ENCODE results near the gene CFAP57.

Gene CFAP57

DNA sequence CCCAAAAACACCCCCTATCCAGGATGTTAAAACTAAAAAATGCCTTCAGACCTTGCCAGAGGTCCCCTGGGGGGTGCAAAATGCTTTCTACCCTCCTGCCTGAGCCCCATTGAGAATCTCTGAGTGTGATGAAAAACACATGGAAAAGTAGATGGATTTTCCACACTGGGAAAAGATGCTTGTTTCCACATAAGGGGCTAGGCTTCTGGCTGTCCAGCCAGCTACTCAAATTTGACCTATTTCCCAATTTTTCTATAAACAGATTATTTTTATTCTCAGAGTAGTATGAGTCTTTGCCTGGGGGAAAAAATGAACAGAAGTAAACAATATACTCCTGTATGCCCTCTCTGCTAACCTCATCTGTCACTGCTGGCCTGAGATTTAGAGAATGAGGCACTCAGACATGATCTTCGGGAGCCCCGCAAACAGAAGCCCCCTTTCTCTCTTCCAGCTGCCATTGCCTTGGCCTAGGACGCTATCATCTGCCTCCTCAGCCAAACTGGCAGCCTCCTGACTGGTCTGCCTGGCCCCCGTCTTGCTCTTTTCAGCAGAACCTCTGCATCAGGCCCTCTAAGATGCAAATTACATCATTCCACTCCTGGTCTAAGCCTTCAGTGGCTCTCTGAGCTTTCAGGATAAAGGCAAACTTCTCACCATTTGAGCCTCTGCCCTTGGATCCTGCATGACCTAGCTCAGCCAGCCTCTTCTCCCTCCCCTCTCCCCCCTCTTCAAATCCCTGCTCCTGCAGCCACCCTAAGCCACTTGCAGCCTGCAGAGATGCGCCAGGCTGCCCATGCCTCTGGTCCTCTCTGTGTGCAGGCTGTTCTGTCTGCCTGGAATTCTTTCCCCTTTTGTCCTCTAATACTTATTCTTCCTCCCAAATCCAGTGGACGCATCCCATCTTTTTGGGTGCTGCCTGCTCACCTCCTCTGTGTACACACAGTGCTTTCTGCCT is 58.0 kb downstream of the CFAP57 start:
- no peak for DNase-seq

DNA sequence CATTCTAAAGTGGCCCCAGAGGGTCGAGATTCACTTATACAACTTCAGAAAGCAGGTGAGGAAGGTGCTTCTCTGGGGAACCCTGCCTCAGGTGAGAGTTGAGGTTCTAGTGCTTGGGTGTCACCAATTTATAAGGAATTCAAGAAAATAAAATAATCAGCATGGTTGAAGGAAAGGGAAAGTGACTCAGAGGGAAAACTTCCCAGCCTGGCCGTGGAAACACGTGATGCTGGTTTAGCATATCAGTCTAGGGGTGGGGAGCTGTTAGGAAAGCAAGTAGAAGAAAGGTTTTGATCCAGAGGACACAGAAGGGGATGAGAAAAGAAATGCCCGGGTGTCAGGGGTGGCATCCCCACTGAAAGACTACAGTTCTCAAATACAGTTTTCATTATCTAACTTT is 59.9 kb downstream of the CFAP57 start:
- DNase-seq: no peak

DNA sequence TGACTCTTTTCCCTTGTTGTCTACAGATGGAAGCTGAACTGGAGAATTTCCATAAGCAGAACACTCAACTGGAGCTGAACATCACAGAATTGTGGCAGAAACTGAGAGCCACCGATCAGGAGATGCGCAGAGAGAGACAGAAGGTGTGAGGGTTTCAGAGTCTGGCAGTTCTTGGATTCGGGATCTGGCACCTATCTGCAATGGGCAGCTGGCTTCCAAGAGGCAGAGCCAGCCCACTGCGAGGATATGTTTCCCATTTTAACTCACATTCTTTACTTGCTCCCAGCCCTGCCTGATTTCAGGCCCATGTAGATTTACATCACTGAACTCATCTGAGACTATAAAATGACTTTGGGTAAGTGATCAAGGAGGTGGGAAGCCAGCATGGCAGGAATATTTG is 60.4 kb downstream of the CFAP57 start:
- DNase-seq: no peak

DNA sequence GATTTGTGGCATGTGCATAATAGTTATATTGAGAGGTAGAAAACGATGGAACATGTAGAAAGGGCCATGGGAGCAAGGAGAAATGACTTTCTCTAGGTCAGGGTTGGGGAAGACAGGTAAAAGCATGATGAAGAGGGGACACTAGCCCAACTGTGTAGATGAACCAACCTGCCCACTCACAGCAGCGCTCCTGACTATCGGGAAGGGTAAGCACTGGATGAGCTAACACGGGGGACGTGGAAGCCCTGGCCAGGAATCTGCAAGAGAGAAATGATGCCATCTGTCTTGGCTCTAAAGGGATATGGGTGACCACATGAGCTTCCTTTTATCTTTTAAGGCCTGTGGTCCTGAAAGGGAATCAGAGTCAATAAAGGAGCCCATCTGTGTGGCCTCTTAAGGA is 61.5 kb downstream of the CFAP57 start:
- no peak for DNase-seq

DNA sequence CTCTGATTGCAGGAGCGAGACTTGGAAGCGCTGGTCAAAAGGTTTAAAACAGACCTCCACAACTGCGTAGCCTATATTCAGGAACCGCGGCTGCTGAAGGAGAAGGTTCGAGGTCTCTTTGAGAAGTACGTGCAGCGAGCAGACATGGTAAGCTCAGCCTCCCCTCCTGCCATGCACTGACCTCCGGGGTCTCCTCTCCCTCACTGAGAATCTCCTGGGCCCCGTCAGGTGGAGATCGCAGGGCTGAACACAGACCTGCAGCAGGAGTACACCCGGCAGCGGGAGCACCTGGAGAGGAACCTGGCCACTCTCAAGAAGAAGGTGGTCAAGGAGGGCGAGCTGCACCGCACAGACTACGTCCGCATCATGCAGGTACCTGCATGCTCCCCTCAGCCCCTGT is 62.1 kb downstream of the CFAP57 start:
- DNase-seq: no peak

DNA sequence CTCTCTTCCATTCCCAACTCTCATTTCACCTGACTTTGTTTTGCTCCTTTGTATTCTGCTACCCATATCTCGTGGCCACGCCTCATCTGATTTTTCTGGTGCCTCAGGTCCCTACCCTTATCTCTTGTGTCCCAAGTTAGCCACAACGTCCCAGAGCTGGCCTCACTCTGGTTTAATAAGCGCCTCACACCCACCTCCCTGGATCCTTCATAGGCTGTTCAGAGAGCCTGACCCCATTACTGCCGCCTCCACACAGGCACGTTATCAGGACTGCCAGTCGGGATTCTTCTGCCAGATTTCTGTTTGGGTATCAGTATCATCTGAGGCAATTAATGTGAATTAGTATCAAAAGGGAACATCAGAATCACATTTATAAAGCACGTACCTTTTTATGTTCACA is 62.9 kb downstream of the CFAP57 start:
- no peak for DNase-seq

DNA sequence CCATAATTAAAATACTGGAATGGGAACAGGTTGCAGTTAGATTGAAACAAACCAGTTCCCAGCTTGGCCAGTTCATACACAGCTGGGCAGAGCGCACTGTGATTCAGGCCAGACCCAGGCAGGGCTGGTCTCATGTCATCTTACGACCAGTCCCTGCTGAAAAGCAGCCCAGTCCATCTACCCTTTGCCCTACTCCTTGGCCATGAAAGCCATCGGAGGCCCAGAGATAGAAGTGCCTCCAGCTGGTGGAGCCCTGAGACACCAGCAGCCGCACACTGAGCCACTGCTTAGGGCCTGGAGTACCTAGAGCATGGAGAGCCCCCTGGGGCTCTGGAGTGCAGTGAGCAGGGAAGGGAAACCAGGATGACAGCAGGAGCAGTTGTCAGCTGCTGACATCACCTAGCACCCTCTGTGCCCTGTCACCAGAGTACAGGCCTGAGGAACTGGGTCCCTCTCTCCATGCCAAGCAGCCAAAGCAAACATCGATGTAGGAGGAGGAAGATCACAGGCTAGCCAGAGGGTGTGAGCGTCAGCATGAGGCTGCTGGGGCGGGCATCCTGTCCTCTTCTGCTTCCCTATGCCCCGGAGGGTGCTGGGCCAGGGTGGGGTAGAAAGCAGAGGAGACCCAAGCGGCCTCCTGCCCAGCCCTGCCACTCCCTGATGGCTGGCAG is 63.5 kb downstream of the CFAP57 start:
- DNase-seq: no peak

DNA sequence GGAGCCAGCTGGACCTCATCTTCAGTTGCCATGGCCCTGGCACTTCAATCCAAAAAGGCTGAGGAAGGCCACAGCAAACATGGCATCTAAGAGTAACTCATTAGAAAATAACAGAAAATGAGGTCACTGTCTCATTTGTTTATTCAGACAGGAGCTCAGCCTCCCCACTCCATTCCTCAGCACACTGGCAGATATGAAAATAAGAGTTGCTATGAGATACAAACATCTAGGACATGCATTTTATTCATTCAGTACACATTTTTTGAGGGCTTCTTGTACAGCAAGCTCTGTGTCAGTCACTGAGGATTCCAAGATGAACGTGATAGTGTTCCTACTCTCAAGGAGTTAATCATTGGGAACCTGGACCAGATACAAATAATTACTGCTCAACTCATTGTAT is 65.0 kb downstream of the CFAP57 start:
- no peak for DNase-seq

DNA sequence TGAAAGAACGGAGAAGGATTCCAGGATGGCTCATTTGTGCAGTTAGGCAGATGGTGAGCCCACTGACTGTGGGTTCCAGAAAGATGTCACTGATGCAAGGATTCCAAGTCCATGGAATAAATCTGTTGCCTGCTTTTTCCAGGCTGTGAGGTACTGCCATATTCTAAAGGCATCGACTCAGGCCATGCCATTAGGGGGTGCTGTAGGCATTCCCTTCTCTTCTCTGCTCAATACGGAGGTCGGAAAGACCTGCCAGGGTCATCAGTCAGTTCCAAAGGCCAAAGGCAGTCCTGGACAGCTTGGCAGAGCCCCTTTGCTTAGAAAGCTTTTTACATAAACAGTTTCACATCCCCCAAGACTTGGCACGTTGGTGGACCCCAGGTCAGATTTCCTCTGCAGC is 66.0 kb downstream of the CFAP57 start:
- DNase-seq: no peak

DNA sequence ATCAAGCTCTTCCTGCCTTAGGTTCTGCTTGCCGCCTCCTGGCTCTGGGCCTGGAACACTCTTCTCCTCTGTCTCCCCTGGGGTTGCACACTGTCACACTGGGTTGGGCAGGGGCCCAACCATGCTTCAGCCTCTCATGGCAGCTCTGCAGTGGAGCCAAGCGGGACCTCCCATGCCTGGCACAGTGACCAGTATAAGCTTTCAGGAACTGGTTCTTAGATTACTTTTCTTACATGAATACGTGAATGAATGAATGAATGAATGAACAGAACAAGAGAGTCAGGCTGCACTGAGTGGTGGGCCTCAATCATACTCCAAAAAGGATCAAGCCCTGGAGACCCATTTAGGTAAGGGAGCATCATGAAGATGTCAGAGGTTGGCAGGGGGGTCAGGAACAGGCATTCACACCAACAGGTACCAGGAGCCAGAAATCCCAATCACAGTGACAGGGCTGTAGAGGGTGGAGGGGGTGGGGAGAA is 66.9 kb downstream of the CFAP57 start:
- no peak for DNase-seq

DNA sequence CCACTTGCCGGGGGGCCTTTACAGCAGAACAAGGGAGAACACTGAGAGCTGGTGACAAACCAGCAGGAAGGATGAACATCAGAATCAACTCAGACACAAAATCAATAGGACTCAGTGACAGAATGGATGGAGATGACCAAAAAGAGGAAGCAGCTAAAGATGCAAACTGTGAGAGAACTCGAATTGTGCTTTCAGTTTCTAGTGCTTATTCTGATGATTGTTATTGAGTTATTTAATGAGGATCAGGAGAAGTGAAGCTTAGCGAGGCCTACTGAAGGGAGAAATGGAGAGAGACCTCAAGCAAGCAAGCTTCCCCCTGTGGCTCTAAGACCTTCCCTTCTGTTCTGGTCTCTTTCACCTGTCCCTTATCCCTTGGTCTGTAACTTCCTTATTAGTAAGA is 67.4 kb downstream of the CFAP57 start:
- DNase-seq: no peak

DNA sequence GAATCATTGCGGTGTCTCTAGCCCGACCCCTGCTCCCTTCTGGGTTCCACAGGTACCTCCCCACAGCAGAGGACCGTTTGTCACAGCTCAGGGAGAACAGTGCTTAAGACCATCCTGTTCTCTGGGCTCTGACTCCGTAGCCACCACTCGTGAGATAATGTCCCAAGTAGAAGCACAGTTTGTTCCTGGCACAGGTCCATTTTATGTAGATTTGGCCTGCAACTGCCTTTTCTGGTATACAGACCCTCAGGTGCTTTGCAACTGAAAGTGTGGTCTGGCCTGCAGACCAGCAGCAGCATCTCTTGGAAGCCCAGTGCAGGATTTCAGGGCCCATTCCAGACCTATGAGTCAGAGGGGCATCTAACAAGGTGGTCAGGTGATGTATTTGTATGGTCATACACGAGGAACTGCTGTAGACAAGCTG is 69.3 kb downstream of the CFAP57 start:
- DNase-seq: no peak

DNA sequence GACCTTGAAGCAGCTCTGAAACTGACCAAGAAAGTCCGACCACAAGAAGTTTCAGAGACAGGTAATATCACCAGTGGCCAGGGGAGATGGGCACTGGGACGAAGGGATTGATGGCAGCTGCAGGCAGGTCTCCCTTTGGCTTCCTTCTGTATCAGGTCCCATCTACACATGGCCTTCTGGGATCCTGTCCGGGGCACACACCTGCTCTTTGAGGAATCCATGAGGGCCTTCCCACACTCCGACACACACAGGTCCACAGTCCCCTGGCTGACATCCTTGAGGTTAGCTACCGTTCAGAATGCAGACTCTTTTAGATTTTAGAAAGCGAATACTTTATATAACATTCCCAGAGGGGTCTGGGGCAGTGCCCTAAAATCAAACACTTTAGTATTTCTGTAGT is 71.2 kb downstream of the CFAP57 start:
- DNase-seq: no peak

DNA sequence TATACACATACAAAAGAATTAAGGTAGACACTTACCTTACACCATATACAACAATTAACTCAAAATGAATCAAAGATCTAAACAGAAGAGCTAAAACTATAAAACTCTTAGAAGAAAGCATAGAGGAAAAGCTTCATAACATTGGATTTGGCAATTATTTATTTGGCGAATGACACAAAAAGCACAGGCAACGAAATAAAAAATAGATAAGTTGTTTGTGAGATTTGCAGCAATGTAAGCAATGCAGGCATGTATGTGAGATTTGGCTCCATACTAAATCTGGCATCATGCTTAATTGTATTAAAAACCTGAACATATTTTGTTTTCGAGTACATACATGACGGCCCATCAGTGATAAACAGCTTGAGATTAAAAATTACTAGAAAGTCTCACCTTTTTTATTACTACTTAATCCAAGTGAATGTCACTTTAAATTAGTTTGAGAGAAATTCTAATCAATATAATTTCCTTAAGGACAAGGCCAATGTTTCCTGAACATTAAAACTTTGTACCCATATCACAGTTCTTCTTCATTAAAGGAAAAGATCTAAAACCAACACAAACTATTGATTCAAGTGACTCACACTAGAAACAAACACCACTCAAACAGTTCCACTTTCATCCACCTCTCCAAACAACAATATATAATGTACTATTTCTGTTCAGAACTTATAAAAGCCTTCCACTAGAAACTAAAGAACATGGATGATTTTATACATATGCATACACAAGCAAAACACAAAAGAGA is 74.5 kb downstream of the CFAP57 start:
- DNase-seq: no peak

DNA sequence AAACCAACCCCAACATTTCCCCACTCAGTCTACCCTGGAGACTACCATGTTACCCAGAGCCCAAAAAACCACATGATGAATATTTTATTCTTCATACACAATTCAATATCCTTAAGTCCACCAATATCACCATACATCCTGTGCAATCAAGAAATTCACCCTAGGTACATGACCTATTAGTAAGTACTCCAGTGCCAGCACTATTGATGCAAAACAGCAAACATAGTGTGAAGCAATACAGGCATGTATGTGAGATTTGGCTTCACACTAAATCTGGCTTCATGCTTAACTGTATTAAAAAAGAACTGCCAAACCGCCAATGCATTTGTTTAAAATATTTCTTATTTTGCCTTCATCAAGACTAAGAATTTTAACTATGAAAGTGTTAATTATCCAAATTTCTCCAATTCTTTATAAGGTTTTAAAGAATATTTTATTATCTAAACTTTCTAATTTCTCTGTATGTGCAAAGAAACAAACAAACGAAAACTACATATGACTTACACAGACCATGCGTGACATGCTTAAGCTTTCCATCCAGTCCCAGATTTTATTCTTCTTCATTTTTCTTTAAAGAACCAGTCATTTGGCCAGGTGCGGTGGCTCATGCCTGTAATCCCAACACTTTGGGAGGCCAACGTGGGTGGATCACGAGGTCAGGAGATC is 75.3 kb downstream of the CFAP57 start:
- DNase-seq: no peak

DNA sequence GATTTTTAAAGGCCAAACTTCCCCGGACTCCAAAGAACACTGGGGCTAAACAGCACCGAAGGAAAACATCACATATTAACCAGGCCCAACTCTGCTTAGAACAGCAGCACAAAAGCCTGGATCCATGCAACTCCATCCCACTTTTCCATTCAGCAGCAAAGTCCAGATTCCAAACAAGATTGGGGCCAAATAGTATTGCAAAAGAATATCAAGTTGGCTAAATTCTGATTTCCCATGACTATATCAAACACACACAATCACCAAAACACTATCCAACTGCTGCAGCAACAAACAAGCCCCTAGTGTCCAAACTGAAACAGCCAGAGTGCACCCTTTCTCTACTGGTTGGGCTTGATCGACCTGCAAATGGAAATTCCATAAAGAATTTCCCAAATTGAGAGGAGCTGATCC is 78.2 kb downstream of the CFAP57 start:
- no peak for DNase-seq

DNA sequence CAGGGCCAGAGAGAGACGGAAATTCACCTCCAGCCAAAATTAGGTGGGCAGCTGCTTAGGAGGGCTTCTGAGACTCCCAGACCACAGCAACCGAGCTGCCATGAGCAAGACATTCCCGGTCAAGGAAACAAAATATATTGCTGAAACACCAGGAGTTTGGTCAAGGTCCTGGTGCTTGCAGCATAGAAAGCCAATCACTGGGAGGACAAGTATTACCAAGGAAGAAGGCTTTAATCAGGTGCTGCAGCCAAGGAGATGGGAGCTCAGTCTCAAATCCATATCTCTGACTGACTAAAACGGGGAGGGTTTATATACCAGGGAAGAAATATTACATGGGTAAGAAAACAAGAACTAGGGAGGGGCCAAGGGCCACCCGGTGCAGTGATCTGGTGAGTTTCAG is 78.9 kb downstream of the CFAP57 start:
- DNase-seq: no peak

DNA sequence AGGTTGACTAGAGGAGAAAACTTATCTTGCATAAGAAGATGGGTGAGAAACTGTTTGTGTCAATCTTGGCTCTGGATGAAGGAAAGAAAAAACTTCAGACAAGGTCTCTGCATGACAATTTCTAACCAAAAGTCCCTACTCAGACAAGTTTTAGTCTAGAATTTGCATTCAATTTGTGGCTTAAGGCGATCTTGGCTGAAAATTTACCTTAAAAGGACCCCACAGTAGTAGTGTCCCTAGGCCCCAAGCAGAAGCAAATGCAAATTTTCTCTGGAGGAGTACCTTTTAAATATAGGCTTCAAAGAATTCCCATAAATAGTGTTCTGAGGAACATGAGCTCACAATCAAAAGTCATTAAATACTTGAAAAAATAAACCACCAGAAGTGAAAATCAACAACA is 80.1 kb downstream of the CFAP57 start:
- DNase-seq: no peak

DNA sequence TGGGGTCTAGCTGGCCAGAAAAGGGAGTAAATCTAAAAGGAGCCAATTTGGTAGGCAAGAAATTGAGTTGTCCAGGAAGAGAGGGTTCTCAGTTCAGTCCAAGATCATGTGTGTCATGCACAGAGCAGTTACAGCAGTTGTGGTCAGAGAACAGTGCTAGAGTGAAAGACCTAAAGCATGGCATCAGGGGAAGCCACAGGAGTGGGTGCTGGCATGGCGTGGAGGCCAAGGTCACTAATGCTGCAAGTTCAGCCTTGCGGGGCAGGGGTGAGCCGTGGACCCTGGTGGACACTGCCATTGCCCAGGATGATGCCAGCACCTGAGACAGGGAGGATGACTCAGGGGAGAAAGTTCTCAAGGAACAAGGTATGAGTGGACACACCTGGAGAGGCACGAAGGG is 81.0 kb downstream of the CFAP57 start:
- DNase-seq: no peak

DNA sequence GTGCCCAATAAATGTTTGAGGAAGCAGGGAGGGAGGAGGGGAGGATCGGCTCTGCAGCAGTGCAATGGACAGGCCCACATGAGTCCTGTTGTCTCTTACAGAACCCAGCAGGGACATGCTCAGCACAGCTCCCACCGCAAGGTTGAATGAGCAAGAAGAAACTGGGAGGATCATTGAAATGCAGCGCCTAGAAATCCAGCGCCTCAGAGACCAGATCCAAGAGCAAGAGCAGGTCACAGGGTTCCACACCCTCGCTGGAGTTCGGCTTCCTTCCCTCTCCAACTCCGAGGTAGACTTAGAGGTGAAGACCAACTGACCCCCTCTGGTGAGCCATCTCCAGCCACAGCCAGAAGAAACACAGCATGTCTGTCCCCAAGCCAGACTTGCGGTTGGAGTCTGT is 81.7 kb downstream of the CFAP57 start:
- DNase-seq: no peak

DNA sequence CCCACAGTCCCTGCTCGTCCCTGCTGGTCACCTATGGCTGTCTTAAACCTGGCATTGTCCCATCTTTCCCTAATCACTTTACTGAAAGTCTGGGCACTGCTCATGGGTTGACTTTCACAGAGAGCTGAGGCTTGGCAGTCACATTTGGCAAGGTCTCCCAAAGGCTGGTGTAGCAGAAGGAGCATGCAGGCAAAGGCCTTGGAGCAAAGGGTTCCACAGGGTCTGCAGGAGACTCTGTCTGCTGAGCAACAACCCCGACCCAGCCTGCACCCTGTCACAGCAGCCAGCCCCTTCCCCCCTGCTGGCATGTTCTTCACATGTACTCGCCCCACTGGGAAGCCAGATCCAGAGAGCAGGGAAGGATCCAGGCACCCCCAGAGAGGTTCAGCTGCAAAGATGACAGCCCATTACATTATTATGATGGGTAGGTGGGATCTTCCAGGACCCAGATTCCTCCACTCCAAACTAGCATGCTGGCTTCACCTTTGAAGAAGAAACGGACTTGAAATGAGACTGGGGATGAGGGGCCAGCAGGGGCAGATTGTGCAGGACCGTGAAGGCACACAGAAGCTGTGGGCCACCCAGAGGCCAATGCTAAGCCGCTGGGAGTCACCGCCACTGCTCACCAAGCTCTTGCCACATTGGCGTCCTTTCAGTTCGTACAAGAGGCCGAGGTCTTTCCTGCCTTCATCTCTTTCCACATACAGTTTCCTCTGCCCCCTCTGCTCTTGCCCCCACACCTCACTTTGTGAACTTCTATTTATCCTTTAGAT is 83.5 kb downstream of the CFAP57 start:
- no peak for DNase-seq

All from KG1 (cell line).